Activated naive CD8-positive, alpha-beta T cell treated with anti-CD3 and anti-CD28 coated beads for 36 hours (primary cell): ENCODE results near the gene IRF4. TPM values are rescaled to one million over a fixed set of nuclear protein-coding genes. Genes with fewer than 3 reads are reported as not detected.

Source experiments
- DNase-seq: peaks from one replicate; pipeline ENCODE4 v3.0.0; 2021
- H3K27ac Mint-ChIP-seq: one replicate; pipeline ENCODE4 v1.8.0; 2022; ENCODE audit warnings: mild to moderate bottlenecking, moderate library complexity, mixed read lengths
- H3K27me3 Mint-ChIP-seq: one replicate; pipeline ENCODE4 v1.8.0; 2022; ENCODE audit warnings: mild to moderate bottlenecking, mixed read lengths
- H3K36me3 Mint-ChIP-seq: one replicate; pipeline ENCODE4 v1.8.0; 2021; ENCODE audit warnings: mild to moderate bottlenecking, mixed read lengths
- H3K4me1 Mint-ChIP-seq: one replicate; pipeline ENCODE4 v1.8.0; 2021; ENCODE audit warnings: mixed read lengths
- H3K4me3 Mint-ChIP-seq: one replicate; pipeline ENCODE4 v1.8.0; 2022; ENCODE audit warnings: mild to moderate bottlenecking, moderate library complexity, mixed read lengths
- H3K9me3 Mint-ChIP-seq: one replicate; pipeline ENCODE4 v1.8.0; 2022; ENCODE audit warnings: mixed read lengths
- total RNA-seq, 2 experiments: library from RNA; stranded (reverse); gene quantifications; one replicate each; pipeline ENCODE4 v1.2.3, GENCODE V29; 2021

The IRF4 gene
- total RNA-seq, 2 experiments from 2014 or later = 432 to 438 TPM

GRCh38 chr6:436308-437036, 44.9 kb downstream of the IRF4 start:
- Mint-ChIP-seq H3K9me3 (peaks cover 5% of the 10 kb centered on the region), H3K27ac (no peak overlapping the region), H3K4me1 (peaks cover 33% of the 10 kb centered on the region), H3K4me3 (no peak overlapping the region), H3K36me3 (no peaks in the 10 kb centered on the region), H3K27me3 (no peaks in the 10 kb centered on the region)
- no peak for DNase-seq

GRCh38 chr6:437037-437392, 45.5 kb downstream of the IRF4 start:
- DNase-seq = no peak
- H3K4me3 Mint-ChIP-seq = no peak overlapping the region
- H3K4me1 Mint-ChIP-seq = peaks cover 27% of the 10 kb centered on the region
- H3K27ac Mint-ChIP-seq = no peak overlapping the region
- H3K36me3 Mint-ChIP-seq = no peaks in the 10 kb centered on the region
- H3K27me3 Mint-ChIP-seq = no peaks in the 10 kb centered on the region
- H3K9me3 Mint-ChIP-seq = peaks cover 5% of the 10 kb centered on the region

- no peaks in the 10 kb centered on the region for H3K9me3 Mint-ChIP-seq
- no peak overlapping the region for H3K4me3 Mint-ChIP-seq
- H3K36me3 Mint-ChIP-seq = no peaks in the 10 kb centered on the region
- DNase-seq = no peak
- H3K4me1 Mint-ChIP-seq = peaks cover 21% of the 10 kb centered on the region
- no peak overlapping the region for H3K27ac Mint-ChIP-seq
- no peaks in the 10 kb centered on the region for H3K27me3 Mint-ChIP-seq
Measured at GRCh38 chr6:438634-439170, 47.1 kb downstream of the IRF4 start.

GRCh38 chr6:439641-440167, 48.2 kb downstream of the IRF4 start:
- Mint-ChIP-seq H3K36me3 (no peaks in the 10 kb centered on the region), H3K27ac (no peak overlapping the region), H3K9me3 (no peaks in the 10 kb centered on the region), H3K27me3 (no peaks in the 10 kb centered on the region), H3K4me3 (no peak overlapping the region), H3K4me1 (peaks cover 24% of the 10 kb centered on the region)
- DNase-seq = no peak

- H3K9me3 Mint-ChIP-seq = no peaks in the 10 kb centered on the region
- H3K4me3 Mint-ChIP-seq = no peak overlapping the region
- H3K4me1 Mint-ChIP-seq = peaks cover 32% of the 10 kb centered on the region
- H3K36me3 Mint-ChIP-seq = no peaks in the 10 kb centered on the region
- H3K27me3 Mint-ChIP-seq = no peaks in the 10 kb centered on the region
- H3K27ac Mint-ChIP-seq = no peak overlapping the region
- DNase-seq = no peak
Measured at GRCh38 chr6:441126-441920, 49.8 kb downstream of the IRF4 start.

- Mint-ChIP-seq H3K4me1 (peaks cover 53% of the 10 kb centered on the region), H3K9me3 (no peaks in the 10 kb centered on the region), H3K36me3 (peaks cover 6% of the 10 kb centered on the region), H3K4me3 (no peak overlapping the region), H3K27me3 (peaks cover 5% of the 10 kb centered on the region), H3K27ac (no peak overlapping the region)
- no peak for DNase-seq
Measured at GRCh38 chr6:443621-444159, 52.1 kb downstream of the IRF4 start.

GRCh38 chr6:444653-445275, 53.2 kb downstream of the IRF4 start:
- H3K27me3 Mint-ChIP-seq = peaks cover 5% of the 10 kb centered on the region
- H3K4me3 Mint-ChIP-seq = peak overlapping the region; percentile 67
- H3K9me3 Mint-ChIP-seq = no peaks in the 10 kb centered on the region
- H3K36me3 Mint-ChIP-seq = peaks cover 13% of the 10 kb centered on the region
- peak overlapping the region; percentile 98 for H3K27ac Mint-ChIP-seq
- DNase-seq = peak; percentile 68
- peaks cover 59% of the 10 kb centered on the region for H3K4me1 Mint-ChIP-seq

- peaks cover 59% of the 10 kb centered on the region for H3K4me1 Mint-ChIP-seq
- H3K9me3 Mint-ChIP-seq = no peaks in the 10 kb centered on the region
- H3K4me3 Mint-ChIP-seq = peak overlapping the region; percentile 67
- H3K27me3 Mint-ChIP-seq = peaks cover 5% of the 10 kb centered on the region
- H3K36me3 Mint-ChIP-seq = peaks cover 13% of the 10 kb centered on the region
- peak overlapping the region; percentile 98 for H3K27ac Mint-ChIP-seq
- no peak for DNase-seq
Measured at GRCh38 chr6:445571-446417, 54.2 kb downstream of the IRF4 start.

GRCh38 chr6:446418-447366, 55.1 kb downstream of the IRF4 start:
- Mint-ChIP-seq H3K9me3 (no peaks in the 10 kb centered on the region), H3K27ac (peak overlapping the region; percentile 98), H3K4me3 (peak overlapping the region; percentile 67), H3K4me1 (peaks cover 59% of the 10 kb centered on the region), H3K36me3 (peaks cover 13% of the 10 kb centered on the region), H3K27me3 (peaks cover 5% of the 10 kb centered on the region)
- peak; percentile 97 for DNase-seq

- Mint-ChIP-seq H3K27ac (peak overlapping the region; percentile 98), H3K36me3 (peaks cover 13% of the 10 kb centered on the region), H3K4me3 (peak overlapping the region; percentile 53), H3K9me3 (no peaks in the 10 kb centered on the region), H3K4me1 (peaks cover 59% of the 10 kb centered on the region), H3K27me3 (peaks cover 5% of the 10 kb centered on the region)
- DNase-seq = peak; percentile 58
Measured at GRCh38 chr6:447381-448165, 56.0 kb downstream of the IRF4 start.

- Mint-ChIP-seq H3K9me3 (no peaks in the 10 kb centered on the region), H3K4me3 (peak overlapping the region; percentile 53), H3K27me3 (peaks cover 5% of the 10 kb centered on the region), H3K27ac (peak overlapping the region; percentile 98), H3K4me1 (peaks cover 56% of the 10 kb centered on the region), H3K36me3 (peaks cover 13% of the 10 kb centered on the region)
- DNase-seq = no peak
Measured at GRCh38 chr6:448296-449056, 56.9 kb downstream of the IRF4 start.

- Mint-ChIP-seq H3K27ac (peak overlapping the region; percentile 98), H3K4me3 (no peak overlapping the region), H3K4me1 (peaks cover 52% of the 10 kb centered on the region), H3K36me3 (peaks cover 13% of the 10 kb centered on the region), H3K9me3 (no peaks in the 10 kb centered on the region), H3K27me3 (peaks cover 5% of the 10 kb centered on the region)
- no peak for DNase-seq
Measured at GRCh38 chr6:449057-449430, 57.5 kb downstream of the IRF4 start.
